T-helper 2 cell treated with Interferon-gamma antibody and Interleukin-4, amounts not matched to agents 5 μg/mL and 100 μg/mL, for 36 hours (primary cell): Measurements from ENCODE around the gene ALAD.

Experiments used
- DNase-seq: peaks from one replicate; pipeline ENCODE4 v3.0.0; 2021; ENCODE audit warnings: low spot score
- H3K27ac Mint-ChIP-seq: one replicate; pipeline ENCODE4 v1.8.0; 2021; ENCODE audit warnings: mild to moderate bottlenecking, mixed read lengths
- H3K27me3 Mint-ChIP-seq: one replicate; pipeline ENCODE4 v1.8.0; 2021; ENCODE audit warnings: low read depth, mixed read lengths
- H3K36me3 Mint-ChIP-seq: one replicate; pipeline ENCODE4 v1.8.0; 2021; ENCODE audit warnings: low read depth, mixed read lengths
- H3K4me1 Mint-ChIP-seq: one replicate; pipeline ENCODE4 v1.8.0; 2021; ENCODE audit warnings: low read depth, mixed read lengths
- H3K4me3 Mint-ChIP-seq: one replicate; pipeline ENCODE4 v1.8.0; 2022; ENCODE audit warnings: mild to moderate bottlenecking, moderate library complexity, mixed read lengths
- H3K9me3 Mint-ChIP-seq: one replicate; pipeline ENCODE4 v1.8.0; 2021; ENCODE audit warnings: mixed read lengths

The ALAD gene

GRCh38 chr9:113355040-113355596 is 46.0 kb downstream of the ALAD start:
- Mint-ChIP-seq H3K27ac (no peak overlapping the region), H3K36me3 (peaks cover 13% of the 10 kb centered on the region), H3K4me3 (no peak overlapping the region), H3K9me3 (no peaks in the 10 kb centered on the region), H3K4me1 (peaks cover 22% of the 10 kb centered on the region), H3K27me3 (no peaks in the 10 kb centered on the region)
- no peak for DNase-seq

DNA sequence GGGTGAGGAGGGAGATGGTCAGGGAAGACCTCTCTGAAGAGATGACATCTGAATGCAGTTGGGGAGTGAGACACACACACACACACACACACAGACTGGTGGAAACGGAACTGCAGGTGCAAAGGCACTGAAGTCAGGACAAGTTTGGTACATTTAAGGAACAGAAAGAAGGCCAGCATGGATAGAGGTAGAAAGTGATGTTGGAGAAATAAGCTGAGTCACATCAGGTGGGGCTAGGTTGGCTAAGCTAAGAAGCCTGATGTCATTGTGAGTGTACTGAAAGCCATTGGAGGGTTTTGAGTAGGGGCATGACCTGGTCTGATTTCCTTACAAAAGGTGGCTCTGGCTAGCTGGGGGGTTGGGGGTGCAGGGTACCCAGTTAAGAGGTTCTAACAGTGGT is 48.7 kb downstream of the ALAD start:
- peaks cover 10% of the 10 kb centered on the region for H3K36me3 Mint-ChIP-seq
- H3K9me3 Mint-ChIP-seq: no peaks in the 10 kb centered on the region
- peak overlapping the region; percentile 32 for H3K27ac Mint-ChIP-seq

GRCh38 chr9:113352006-113352405 is 49.1 kb downstream of the ALAD start:
- peak overlapping the region; percentile 32 for H3K27ac Mint-ChIP-seq
- peaks cover 10% of the 10 kb centered on the region for H3K36me3 Mint-ChIP-seq
- no peak overlapping the region for H3K4me3 Mint-ChIP-seq
- no peaks in the 10 kb centered on the region for H3K27me3 Mint-ChIP-seq
- no peaks in the 10 kb centered on the region for H3K9me3 Mint-ChIP-seq
- peaks cover 37% of the 10 kb centered on the region for H3K4me1 Mint-ChIP-seq
- no peak for DNase-seq

More for the DNA sequence above, 48.7 kb downstream of the ALAD start:
- no peak for DNase-seq
- H3K27me3 Mint-ChIP-seq: no peaks in the 10 kb centered on the region
- H3K4me1 Mint-ChIP-seq: peaks cover 34% of the 10 kb centered on the region
- no peak overlapping the region for H3K4me3 Mint-ChIP-seq

DNA sequence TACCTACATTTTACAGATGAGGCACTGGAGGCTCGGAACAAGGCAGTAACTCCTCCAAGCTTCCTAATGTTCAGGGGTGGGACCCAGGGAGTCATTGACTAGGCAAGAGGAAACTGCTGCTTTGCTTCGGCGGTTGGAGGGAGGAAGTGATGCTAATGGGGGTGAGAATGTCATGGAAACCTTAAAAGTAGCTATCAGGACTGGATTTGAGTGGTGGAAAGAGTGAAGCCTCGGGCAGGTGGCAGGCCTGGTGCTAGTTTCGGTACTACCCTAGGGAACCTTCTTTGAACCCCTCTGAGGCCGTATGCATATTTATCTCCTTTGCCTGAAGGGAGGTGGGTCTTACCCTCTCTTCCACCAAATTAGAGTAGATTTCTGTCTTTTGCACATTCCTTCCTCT is 50.1 kb downstream of the ALAD start:
- Mint-ChIP-seq H3K27ac (peak overlapping the region; percentile 84), H3K4me3 (peak overlapping the region; percentile 91), H3K27me3 (no peaks in the 10 kb centered on the region), H3K4me1 (peaks cover 37% of the 10 kb centered on the region), H3K9me3 (no peaks in the 10 kb centered on the region), H3K36me3 (peaks cover 5% of the 10 kb centered on the region)
- DNase-seq: peak; percentile 65

- Mint-ChIP-seq H3K9me3 (no peaks in the 10 kb centered on the region), H3K36me3 (peaks cover 5% of the 10 kb centered on the region), H3K4me3 (peak overlapping the region; percentile 91), H3K4me1 (peaks cover 40% of the 10 kb centered on the region), H3K27me3 (no peaks in the 10 kb centered on the region), H3K27ac (peak overlapping the region; percentile 84)
- peak; percentile 30 for DNase-seq
Observed at GRCh38 chr9:113350107-113350661, 50.9 kb downstream of the ALAD start.

DNA sequence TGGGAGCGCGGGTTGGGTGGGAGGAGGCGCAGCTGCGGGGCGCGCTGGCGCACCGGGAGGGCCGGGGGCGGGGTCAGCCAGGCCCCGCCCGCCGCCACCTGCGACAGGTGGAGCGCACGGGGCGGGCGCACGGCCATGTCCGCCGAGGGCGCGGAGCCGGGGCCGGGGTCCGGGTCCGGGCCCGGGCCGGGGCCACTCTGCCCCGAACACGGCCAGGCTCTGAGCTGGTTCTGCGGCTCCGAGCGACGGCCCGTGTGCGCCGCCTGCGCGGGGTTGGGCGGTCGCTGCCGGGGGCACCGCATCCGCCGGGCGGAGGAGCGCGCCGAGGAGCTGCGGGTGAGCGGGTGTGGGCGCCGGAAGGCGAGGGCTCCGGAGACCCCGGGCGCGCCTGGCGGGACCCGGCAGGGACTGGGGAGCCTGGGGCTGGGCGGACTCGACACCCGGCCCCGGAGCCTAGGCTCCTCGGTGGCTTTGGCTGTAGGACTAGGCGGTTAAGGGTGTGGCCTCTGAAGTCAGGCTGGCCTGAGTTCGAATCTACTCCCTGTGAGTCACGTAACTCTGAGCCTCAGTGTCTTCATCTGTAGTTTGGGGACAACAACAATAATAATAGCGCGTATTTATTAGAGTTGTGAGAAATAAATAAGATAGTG is 51.5 kb downstream of the ALAD start, which contains the start of gene BSPRY:
BSPRY (plus strand) TSS at position 97 of the 650 bp plus-strand sequence; CDS start at position 136, 39 bp downstream.
- peak within 1 kb of the TSS; percentile 91 for H3K4me3 Mint-ChIP-seq
- no peaks in the 10 kb centered on the region for H3K27me3 Mint-ChIP-seq
- no peaks in the 10 kb centered on the region for H3K9me3 Mint-ChIP-seq
- peaks cover 40% of the 10 kb centered on the region for H3K4me1 Mint-ChIP-seq
- peak within 1 kb of the TSS; percentile 84 for H3K27ac Mint-ChIP-seq
- DNase-seq: peak; percentile 50
- H3K36me3 Mint-ChIP-seq: peaks cover 5% of the 10 kb centered on the region

DNA sequence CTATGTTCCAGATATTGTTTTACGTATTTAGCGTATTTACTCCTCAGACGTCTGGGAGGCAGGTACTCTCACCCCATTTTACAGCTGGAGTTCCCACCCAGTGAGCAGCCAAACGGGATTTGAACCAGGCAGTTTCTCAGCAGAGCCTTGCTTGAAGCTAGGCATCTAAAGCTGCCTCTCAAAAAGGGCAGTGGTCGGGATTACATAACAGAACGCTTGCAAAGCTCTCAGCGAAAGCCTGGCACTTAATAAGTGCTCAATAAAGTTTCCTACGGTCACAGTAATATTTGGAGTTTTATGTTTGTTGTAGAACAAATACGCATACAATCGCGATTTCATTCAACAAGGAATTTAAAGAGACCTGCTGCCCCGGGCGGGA is 52.0 kb downstream of the ALAD start:
- Mint-ChIP-seq H3K36me3 (peaks cover 5% of the 10 kb centered on the region), H3K27me3 (no peaks in the 10 kb centered on the region), H3K4me1 (peaks cover 40% of the 10 kb centered on the region), H3K27ac (peak overlapping the region; percentile 66), H3K4me3 (peak overlapping the region; percentile 71), H3K9me3 (no peaks in the 10 kb centered on the region)
- DNase-seq: no peak

DNA sequence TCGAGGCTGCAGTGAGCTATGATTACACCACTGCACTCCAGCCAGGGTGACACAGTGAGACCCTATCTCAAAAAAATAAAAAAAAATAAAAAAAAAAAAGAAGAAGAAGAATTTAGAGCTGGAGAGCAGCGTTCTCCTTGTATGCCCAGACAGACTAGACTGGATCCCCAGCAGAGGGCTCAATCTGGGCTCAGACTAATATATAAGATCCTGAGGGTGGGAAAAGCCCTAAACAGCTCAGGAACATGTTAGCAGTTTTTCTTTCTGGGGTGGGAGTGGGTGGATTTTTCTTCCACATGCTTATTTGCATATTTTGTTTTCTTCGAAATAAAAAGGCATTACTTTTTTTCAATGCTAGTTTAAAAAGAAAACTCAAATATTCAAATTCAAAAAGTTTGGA is 52.6 kb downstream of the ALAD start:
- peaks cover 41% of the 10 kb centered on the region for H3K4me1 Mint-ChIP-seq
- no peak overlapping the region for H3K4me3 Mint-ChIP-seq
- no peaks in the 10 kb centered on the region for H3K9me3 Mint-ChIP-seq
- H3K27ac Mint-ChIP-seq: no peak overlapping the region
- H3K36me3 Mint-ChIP-seq: peaks cover 5% of the 10 kb centered on the region
- DNase-seq: no peak
- H3K27me3 Mint-ChIP-seq: no peaks in the 10 kb centered on the region

DNA sequence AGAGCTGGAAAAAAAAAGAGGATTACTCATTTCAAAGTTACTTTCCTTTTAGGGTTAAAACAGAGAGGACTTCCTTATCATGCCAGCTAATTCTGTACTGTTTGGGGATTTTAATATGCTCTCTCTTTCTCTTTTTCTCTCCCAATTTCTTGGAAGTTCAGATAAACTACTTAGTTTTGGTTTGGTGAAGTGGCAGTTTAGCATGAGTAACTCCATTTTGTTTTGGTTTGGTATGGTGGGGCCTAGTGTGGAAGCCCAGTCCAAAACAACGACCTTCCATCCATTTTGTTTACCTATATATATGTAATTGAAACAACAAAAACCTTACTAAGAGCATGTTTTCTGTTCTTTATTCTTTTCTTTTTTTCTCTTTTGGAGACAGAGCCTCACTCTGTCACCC is 55.4 kb downstream of the ALAD start:
- H3K36me3 Mint-ChIP-seq: no peaks in the 10 kb centered on the region
- no peak overlapping the region for H3K27ac Mint-ChIP-seq
- DNase-seq: no peak
- H3K4me1 Mint-ChIP-seq: peaks cover 38% of the 10 kb centered on the region
- no peak overlapping the region for H3K4me3 Mint-ChIP-seq
- H3K9me3 Mint-ChIP-seq: no peaks in the 10 kb centered on the region
- no peaks in the 10 kb centered on the region for H3K27me3 Mint-ChIP-seq

DNA sequence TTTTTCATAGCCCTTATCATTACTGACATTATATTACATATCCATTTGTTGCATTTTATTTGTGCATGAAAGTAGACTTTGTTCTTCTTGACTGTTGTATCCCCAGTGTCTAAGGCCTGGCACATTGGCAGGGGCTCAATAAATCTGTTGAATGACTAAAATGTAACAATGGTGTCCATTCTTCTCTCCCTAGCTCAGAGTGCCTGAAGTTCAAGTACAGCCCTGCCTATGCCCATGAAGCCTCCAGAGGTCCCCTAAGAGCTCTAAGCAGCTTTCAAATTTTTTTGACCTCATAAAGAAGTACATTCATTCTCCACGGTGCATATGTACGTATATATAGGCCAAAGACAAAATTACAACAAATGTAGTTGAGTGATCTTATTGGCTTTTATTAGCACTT is 55.9 kb downstream of the ALAD start:
- DNase-seq: no peak
- no peaks in the 10 kb centered on the region for H3K36me3 Mint-ChIP-seq
- no peak overlapping the region for H3K27ac Mint-ChIP-seq
- no peaks in the 10 kb centered on the region for H3K27me3 Mint-ChIP-seq
- peaks cover 38% of the 10 kb centered on the region for H3K4me1 Mint-ChIP-seq
- no peak overlapping the region for H3K4me3 Mint-ChIP-seq
- no peaks in the 10 kb centered on the region for H3K9me3 Mint-ChIP-seq

GRCh38 chr9:113343732-113344231 is 57.3 kb downstream of the ALAD start:
- Mint-ChIP-seq H3K27me3 (peaks cover 3% of the 10 kb centered on the region), H3K36me3 (no peaks in the 10 kb centered on the region), H3K4me3 (no peak overlapping the region), H3K4me1 (peaks cover 42% of the 10 kb centered on the region), H3K27ac (peak overlapping the region; percentile 39), H3K9me3 (no peaks in the 10 kb centered on the region)
- no peak for DNase-seq

GRCh38 chr9:113341712-113342410 is 59.2 kb downstream of the ALAD start:
- Mint-ChIP-seq H3K36me3 (no peaks in the 10 kb centered on the region), H3K27ac (peak overlapping the region; percentile 24), H3K4me1 (peaks cover 31% of the 10 kb centered on the region), H3K27me3 (peaks cover 3% of the 10 kb centered on the region), H3K4me3 (peak overlapping the region; percentile 16), H3K9me3 (no peaks in the 10 kb centered on the region)
- no peak for DNase-seq

DNA sequence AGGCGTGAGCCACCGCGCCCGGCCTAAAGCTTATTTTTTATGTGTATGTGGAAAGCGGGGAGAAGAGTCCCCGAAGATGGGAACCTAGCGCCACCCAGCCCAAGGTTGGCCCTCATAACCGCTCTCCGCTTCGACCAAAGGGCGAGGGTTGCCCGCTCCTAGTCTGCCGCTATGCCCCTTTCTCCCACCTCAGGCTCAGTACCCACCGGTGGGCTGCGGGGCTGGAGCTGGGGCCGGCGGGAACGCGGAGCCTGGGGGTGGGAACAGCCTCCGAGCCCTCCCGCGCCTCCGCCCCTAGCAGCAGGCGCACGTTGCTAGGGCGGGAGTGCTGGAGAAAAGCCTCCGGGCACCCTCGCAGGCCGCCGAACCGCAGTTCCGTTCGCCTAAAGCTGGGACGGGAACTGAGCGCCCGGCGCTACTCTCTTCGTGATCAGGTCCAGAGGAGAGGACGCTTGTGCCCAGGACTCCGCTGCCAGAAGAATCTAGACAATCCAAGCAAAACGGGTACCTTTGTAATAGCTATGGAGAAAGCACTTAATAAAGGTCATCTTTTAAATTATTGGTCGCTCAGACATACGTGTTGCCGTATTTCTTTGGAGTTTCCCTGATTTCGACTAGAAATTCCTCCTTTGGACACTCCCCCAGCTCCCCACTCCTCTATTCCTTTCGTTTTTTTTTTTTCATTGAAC is 60.9 kb downstream of the ALAD start, which contains the start of gene WDR31:
WDR31 (minus strand) TSS at position 265 of the 689 bp plus-strand sequence. CDS start 8,253 bp downstream, outside the sequence.
- Mint-ChIP-seq H3K9me3 (no peaks in the 10 kb centered on the region), H3K27ac (peak within 1 kb of the TSS; percentile 38), H3K27me3 (peaks cover 6% of the 10 kb centered on the region), H3K4me3 (peak within 1 kb of the TSS; percentile 80), H3K36me3 (no peaks in the 10 kb centered on the region), H3K4me1 (peaks cover 27% of the 10 kb centered on the region)
- peak; percentile 81 for DNase-seq
